CD4-positive, alpha-beta T cell (primary cell): ENCODE data around the gene MAN1C1. TPM values are rescaled to one million over a fixed set of nuclear protein-coding genes. Genes with fewer than 3 reads are reported as not detected.
A peak's percentile ranks its signal among the peaks of the same experiment; 100 is the strongest.

Experiments used
- ATAC-seq: fragments of 200-7000 bp; cut with Tn5 transposase; one replicate; pipeline ENCODE4 v1.10.0; 2022; ENCODE audit warnings: mild to moderate bottlenecking; ENCODE audit not compliant: poor library complexity
- CTCF ChIA-PET: fragments of 350-600 bp; sonication (Branson Sonifier 250); formaldehyde crosslinking; loops from one replicate; lab custom pipeline; 2021; ENCODE audit warnings: antibody characterized with exemption, inconsistent platforms; lab: Charles Lee
- POLR2A ChIA-PET: fragments of 350-600 bp; sonication (Branson Sonifier 250); formaldehyde crosslinking; loops from one replicate; lab custom pipeline; 2021; ENCODE audit warnings: antibody characterized with exemption, inconsistent platforms; lab: Charles Lee
- DNase-seq, 14 experiments: peaks; one replicate each; pipeline ENCODE4 v3.0.0-alpha.2; 2013 to 2020; ENCODE audit warnings: mixed read lengths in 2 of 14
- H3K27ac ChIP-seq, 2 donors: one replicate each; pipeline versions ENCODE4 v1.5.1 to v1.7.0; 2013; ENCODE audit warnings: low read length in 2 of 2, low read depth in 1 of 2, mild to moderate bottlenecking in 1 of 2
- H3K27me3 ChIP-seq, 2 experiments: 1 replicate in 1 of 2; 2 replicates in 1 of 2; pipeline versions ENCODE4 v1.6.1 to v1.7.0; 2013; ENCODE audit warnings: low read length in 2 of 2, control low read depth in 1 of 2, mild to moderate bottlenecking in 1 of 2, moderate library complexity in 1 of 2; ENCODE audit not compliant: insufficient read depth in 2 of 2, control insufficient read depth in 1 of 2
- H3K36me3 ChIP-seq: one replicate; pipeline ENCODE4 v1.6.1; 2013; ENCODE audit warnings: low read length, control low read depth; ENCODE audit not compliant: insufficient read depth
- H3K4me1 ChIP-seq: one replicate; pipeline ENCODE4 v1.6.1; 2013; ENCODE audit warnings: low read length, control low read depth; ENCODE audit not compliant: insufficient read depth
- H3K4me3 ChIP-seq: one replicate; pipeline ENCODE4 v1.5.1; 2013; ENCODE audit warnings: mild to moderate bottlenecking, low read length, moderate library complexity
- H3K9me3 ChIP-seq, 2 experiments: 1 replicate in 1 of 2; 2 replicates in 1 of 2; pipeline versions ENCODE4 v1.6.1 to v1.7.0; 2013; ENCODE audit warnings: low read length in 2 of 2, mild to moderate bottlenecking in 2 of 2, control low read depth in 1 of 2, moderate library complexity in 1 of 2; ENCODE audit not compliant: control insufficient read depth in 1 of 2, insufficient read depth in 1 of 2
- H3K27ac Mint-ChIP-seq: one replicate; pipeline ENCODE4 v1.8.0; 2020; ENCODE audit warnings: mixed read lengths
- H3K27me3 Mint-ChIP-seq: one replicate; pipeline ENCODE4 v1.8.0; 2021; ENCODE audit warnings: mixed read lengths
- H3K36me3 Mint-ChIP-seq: one replicate; pipeline ENCODE4 v1.8.0; 2021; ENCODE audit warnings: low read depth, mixed read lengths
- H3K4me1 Mint-ChIP-seq: one replicate; pipeline ENCODE4 v1.8.0; 2021; ENCODE audit warnings: low read depth, mixed read lengths
- H3K4me3 Mint-ChIP-seq: one replicate; pipeline ENCODE4 v1.8.0; 2020; ENCODE audit warnings: mild to moderate bottlenecking, mixed read lengths
- H3K9me3 Mint-ChIP-seq: one replicate; pipeline ENCODE4 v1.8.0; 2020; ENCODE audit warnings: mixed read lengths
- intact Hi-C, 2 experiments: fragments of 100-400 bp; cut with DNase I in 1 of 2; cut with micrococcal nuclease in 1 of 2; formaldehyde crosslinking; loops; one replicate each; pipeline versions ENCODE4 v1.15.1 to v1.9.0; 2023 to 2025; cut with DNase I, micrococcal nuclease
- total RNA-seq, 174 experiments: library from RNA in 2 of 174; stranded (reverse) in 2 of 174; gene quantifications; one replicate each; pipeline ENCODE4 v1.2.3 and lab custom pipeline; 2021 to 2026
- TF ChIP-seq, protein P1 (sequence below): fragments of 200-600 bp; IDR thresholded peaks from one replicate; pipeline ENCODE4 v1.8.0; 2022; ENCODE audit warnings: antibody characterized with exemption, mild to moderate bottlenecking

The MAN1C1 gene
- total RNA-seq, 2 experiments from 2014 or later: 44.4 to 46.9 TPM

DNA sequence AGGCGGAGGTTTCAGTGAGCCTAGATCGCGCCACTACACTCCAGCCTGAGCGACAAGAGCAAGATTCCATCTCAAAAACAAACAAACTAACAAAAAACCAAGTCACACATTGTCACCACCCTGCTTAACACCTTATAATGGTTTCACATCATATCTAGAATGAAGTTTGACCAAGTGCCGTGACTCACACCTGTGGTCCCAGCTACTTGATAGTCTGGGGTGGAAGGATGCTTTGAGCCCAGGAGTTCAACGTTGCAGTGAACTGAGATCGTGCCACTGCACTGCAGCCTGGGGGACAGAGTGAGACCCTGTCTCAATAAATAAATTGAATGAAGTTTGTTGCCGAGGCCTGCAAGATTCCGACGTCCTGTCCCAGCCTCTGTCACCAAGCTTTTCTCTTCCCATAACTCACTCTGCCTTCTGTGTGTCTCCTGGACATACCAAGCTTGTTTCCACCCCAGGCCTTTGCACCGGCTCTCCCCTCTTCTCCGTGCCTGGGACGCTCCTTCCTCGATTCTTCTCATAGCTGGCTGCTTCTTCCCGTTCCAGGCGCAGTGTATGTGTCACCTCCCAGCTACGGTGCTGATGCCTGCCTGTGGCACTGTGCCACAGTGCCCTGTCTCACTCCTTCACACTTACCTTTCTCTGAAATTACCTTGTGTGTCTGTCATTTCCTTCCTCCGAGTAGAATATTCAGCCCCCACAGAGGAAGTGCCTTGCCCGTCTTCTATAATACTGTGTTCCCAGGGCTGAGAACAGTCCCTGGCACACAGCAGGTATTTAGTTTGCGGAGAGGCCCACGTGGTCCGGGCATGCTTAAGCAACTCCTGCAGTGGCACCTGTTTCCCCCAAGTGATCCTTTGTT is 179.6 kb downstream of the MAN1C1 start:
- H3K36me3 Mint-ChIP-seq: peaks cover 14% of the 10 kb centered on the region
- H3K4me1 ChIP-seq: peaks cover 59% of the 10 kb centered on the region
- DNase-seq: peak in 10 of 14 experiments; percentile 24 to 81 (median 62)
- peak; percentile 80 for ATAC-seq
- ChIA-PET POLR2A (interaction anchor here (0.6 to 1.8 kb wide), 5 partner anchors 9 to 230 kb away, joined by 3 to 16 read pairs (median 4); no protein-coding TSS in a partner anchor), CTCF (interaction anchor here (0.9 to 2.0 kb wide), 6 partner anchors 9 to 188 kb away, joined by 3 to 8 read pairs (median 3); no protein-coding TSS in a partner anchor)
- H3K27ac Mint-ChIP-seq: peak overlapping the region; percentile 89
- H3K27ac ChIP-seq: peak overlapping the region; percentile 41 to 47
- no peak overlapping the region for H3K4me3 ChIP-seq
- intact Hi-C loops: loop anchor here (1.0 to 5.0 kb wide), 8 partner anchors 21 to 254 kb away; partner anchors contain the start of gene LDLRAP1 (in 1 of the 2)
- peaks cover 3% of the 10 kb centered on the region for H3K36me3 ChIP-seq
- peak overlapping the region; percentile 85 for H3K4me3 Mint-ChIP-seq
- H3K9me3 Mint-ChIP-seq: no peaks in the 10 kb centered on the region
- H3K27me3 Mint-ChIP-seq: no peaks in the 10 kb centered on the region
- H3K9me3 ChIP-seq: no peaks in the 10 kb centered on the region
- TF ChIP-seq, protein P1, sequence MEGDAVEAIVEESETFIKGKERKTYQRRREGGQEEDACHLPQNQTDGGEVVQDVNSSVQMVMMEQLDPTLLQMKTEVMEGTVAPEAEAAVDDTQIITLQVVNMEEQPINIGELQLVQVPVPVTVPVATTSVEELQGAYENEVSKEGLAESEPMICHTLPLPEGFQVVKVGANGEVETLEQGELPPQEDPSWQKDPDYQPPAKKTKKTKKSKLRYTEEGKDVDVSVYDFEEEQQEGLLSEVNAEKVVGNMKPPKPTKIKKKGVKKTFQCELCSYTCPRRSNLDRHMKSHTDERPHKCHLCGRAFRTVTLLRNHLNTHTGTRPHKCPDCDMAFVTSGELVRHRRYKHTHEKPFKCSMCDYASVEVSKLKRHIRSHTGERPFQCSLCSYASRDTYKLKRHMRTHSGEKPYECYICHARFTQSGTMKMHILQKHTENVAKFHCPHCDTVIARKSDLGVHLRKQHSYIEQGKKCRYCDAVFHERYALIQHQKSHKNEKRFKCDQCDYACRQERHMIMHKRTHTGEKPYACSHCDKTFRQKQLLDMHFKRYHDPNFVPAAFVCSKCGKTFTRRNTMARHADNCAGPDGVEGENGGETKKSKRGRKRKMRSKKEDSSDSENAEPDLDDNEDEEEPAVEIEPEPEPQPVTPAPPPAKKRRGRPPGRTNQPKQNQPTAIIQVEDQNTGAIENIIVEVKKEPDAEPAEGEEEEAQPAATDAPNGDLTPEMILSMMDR: no peak
- no peaks in the 10 kb centered on the region for H3K27me3 ChIP-seq
- peaks cover 61% of the 10 kb centered on the region for H3K4me1 Mint-ChIP-seq

DNA sequence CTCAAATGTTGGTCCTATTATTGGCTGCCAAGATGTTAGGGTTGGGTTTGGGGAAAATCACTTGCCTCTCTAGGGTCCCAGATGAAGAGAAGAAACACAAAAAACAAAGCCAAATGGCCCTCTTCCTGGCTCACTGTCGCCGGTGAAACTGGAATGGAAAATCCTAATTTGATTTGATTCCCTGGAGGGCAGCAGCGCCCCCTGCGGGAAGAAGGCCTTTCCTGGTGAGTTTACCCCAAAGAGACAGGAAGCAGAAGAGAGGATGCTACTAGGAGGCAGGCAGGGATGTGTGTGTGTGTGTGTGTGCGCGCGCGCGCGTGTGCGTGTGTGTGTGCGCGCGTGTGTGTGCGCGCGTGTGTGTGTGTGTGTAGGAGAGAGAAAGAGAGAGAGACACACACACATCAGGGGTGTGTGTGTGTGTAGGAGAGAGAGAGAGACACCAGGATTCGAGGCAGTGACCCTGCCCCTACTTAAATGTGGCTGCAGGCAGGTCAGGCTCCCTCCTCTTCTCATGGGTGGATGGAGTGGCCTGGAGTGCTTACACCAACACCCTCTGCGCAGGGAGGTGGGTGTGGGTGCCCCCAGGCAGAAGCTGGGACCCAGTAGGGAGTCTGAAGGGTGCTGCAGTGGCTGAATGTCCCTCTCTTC is 180.3 kb downstream of the MAN1C1 start:
- Histone ChIP-seq H3K27ac (peak overlapping the region; percentile 44 to 47), H3K27me3 (no peaks in the 10 kb centered on the region), H3K4me1 (peaks cover 67% of the 10 kb centered on the region), H3K36me3 (peaks cover under 1% of the 10 kb centered on the region), H3K4me3 (no peak overlapping the region), H3K9me3 (no peaks in the 10 kb centered on the region)
- Mint-ChIP-seq H3K27me3 (no peaks in the 10 kb centered on the region), H3K9me3 (no peaks in the 10 kb centered on the region), H3K36me3 (peaks cover 6% of the 10 kb centered on the region), H3K27ac (peak overlapping the region; percentile 89), H3K4me1 (peaks cover 67% of the 10 kb centered on the region), H3K4me3 (peak overlapping the region; percentile 85)
- DNase-seq: peak; percentile 75 to 92 (median 82)
- ChIA-PET POLR2A (interaction anchor here (0.7 to 6.5 kb wide), 8 partner anchors 22 to 231 kb away, joined by 3 to 44 read pairs (median 4); no protein-coding TSS in a partner anchor), CTCF (interaction anchor here (1.2 to 2.0 kb wide), 6 partner anchors 10 to 188 kb away, joined by 3 to 10 read pairs (median 4); no protein-coding TSS in a partner anchor)
- peak; percentile 65 for ATAC-seq
- intact Hi-C loops: loop anchor here (1.0 to 5.0 kb wide), 7 partner anchors 22 to 255 kb away; partner anchors contain the start of gene LDLRAP1 (in 1 of the 2)
- TF ChIP-seq, protein P1: peak; percentile 75

DNA sequence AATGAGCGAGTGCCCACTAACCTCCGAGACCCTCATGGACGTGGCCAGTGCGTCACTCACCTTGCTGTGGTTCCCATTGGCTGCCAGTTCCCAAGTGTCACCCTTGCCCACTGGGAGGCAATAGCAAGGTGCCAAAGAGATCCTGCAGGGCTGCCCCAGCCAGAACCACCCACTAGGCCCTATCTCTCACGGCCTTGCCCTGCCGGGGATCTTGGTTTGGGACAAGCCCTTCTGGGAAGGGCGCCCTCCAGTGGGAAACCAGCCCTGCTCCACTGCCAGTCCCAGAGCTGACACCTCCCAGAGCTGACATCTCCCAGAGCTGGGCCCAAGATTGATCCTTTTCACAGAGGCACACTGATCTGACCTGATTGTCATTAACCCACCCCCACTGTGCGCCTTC is 181.3 kb downstream of the MAN1C1 start:
- DNase-seq: peak in 5 of 14 experiments; percentile 21 to 63 (median 54)
- intact Hi-C loops: loop anchor here (2.0 to 5.0 kb wide), 5 partner anchors 23 to 256 kb away; partner anchors contain the start of gene LDLRAP1 (in 1 of the 2)
- Mint-ChIP-seq H3K27me3 (no peaks in the 10 kb centered on the region), H3K4me1 (peaks cover 77% of the 10 kb centered on the region), H3K4me3 (peak overlapping the region; percentile 69), H3K27ac (peak overlapping the region; percentile 89), H3K9me3 (no peaks in the 10 kb centered on the region), H3K36me3 (peaks cover 4% of the 10 kb centered on the region)
- CTCF ChIA-PET: interaction anchor here (0.6 to 1.9 kb wide), 8 partner anchors 12 to 189 kb away, joined by 3 to 10 read pairs (median 3); no protein-coding TSS in a partner anchor
- Histone ChIP-seq H3K27ac (peak overlapping the region in 1 of 2 donors; percentile 30), H3K4me3 (no peak overlapping the region), H3K4me1 (peaks cover 77% of the 10 kb centered on the region), H3K9me3 (no peaks in the 10 kb centered on the region), H3K36me3 (no peaks in the 10 kb centered on the region), H3K27me3 (no peaks in the 10 kb centered on the region)
- TF ChIP-seq, protein P1: peak; percentile 48
- ATAC-seq: no peak
- POLR2A ChIA-PET: interaction anchor here (1.3 to 6.5 kb wide), 6 partner anchors 22 to 189 kb away, joined by 3 to 44 read pairs (median 8); partner anchors contain the start of genes MAN1C1 and MTFR1L
